ENCODE results near the gene COQ9.

- TF ChIP-seq CTCF (conservative IDR thresholded peaks at IDR 0.05; ENCODE audit: low read depth, low read length) (no peak), POLR2A (IDR thresholded peaks at IDR 0.05; ENCODE audit: low read depth, low read length) (no peak), BHLHE40 (IDR thresholded peaks at IDR 0.05; ENCODE audit: low read depth, low read length) (no peak), RAD21 (IDR thresholded peaks at IDR 0.05; ENCODE audit: low read length) (no peak), CHD1 (IDR thresholded peaks at IDR 0.05; ENCODE audit: low read depth, low read length) (no peak), USF2 (IDR thresholded peaks at IDR 0.05; ENCODE audit: low read depth, low read length) (no peak)
Observed at GRCh38 chr16:57485091-57485915, 38.0 kb downstream of the COQ9 start.
